Body of pancreas (tissue), 4 donors: ENCODE measurements around the gene SLC1A4.

Source experiments
- CTCF ChIP-seq, 7 experiments: fragments of 450-650 bp in 4 of 7; fragments of 200-600 bp in 3 of 7; sonication (generic) in 3 of 7; IDR thresholded peaks; one replicate each; pipeline ENCODE4 v1.5.1; 2016 to 2019; ENCODE audit warnings: antibody characterized with exemption in 7 of 7
- POLR2A ChIP-seq, 3 donors: fragments of 450-650 bp; IDR thresholded peaks; one replicate each; pipeline ENCODE4 v1.6.1; 2016; ENCODE audit warnings: antibody characterized with exemption in 3 of 3, mild to moderate bottlenecking in 2 of 3

- TF ChIP-seq POLR2A (IDR thresholded peaks at IDR 0.05), result no peak
- TF ChIP-seq CTCF (IDR thresholded peaks at IDR 0.05), result no peak
Measured at GRCh38 chr2:64952096-64952495, 37.1 kb upstream of the SLC1A4 start.
